ENCODE results near the gene HPCAL4. TPM values are rescaled to one million over a fixed set of nuclear protein-coding genes. Genes with fewer than 3 reads are reported as not detected.
A peak's percentile ranks its signal among the peaks of the same experiment; 100 is the strongest.

HPCAL4 gene
- total RNA-seq, 4 donors from 2014 or later: 0.14 to 0.16 TPM; not detected in 2

DNA sequence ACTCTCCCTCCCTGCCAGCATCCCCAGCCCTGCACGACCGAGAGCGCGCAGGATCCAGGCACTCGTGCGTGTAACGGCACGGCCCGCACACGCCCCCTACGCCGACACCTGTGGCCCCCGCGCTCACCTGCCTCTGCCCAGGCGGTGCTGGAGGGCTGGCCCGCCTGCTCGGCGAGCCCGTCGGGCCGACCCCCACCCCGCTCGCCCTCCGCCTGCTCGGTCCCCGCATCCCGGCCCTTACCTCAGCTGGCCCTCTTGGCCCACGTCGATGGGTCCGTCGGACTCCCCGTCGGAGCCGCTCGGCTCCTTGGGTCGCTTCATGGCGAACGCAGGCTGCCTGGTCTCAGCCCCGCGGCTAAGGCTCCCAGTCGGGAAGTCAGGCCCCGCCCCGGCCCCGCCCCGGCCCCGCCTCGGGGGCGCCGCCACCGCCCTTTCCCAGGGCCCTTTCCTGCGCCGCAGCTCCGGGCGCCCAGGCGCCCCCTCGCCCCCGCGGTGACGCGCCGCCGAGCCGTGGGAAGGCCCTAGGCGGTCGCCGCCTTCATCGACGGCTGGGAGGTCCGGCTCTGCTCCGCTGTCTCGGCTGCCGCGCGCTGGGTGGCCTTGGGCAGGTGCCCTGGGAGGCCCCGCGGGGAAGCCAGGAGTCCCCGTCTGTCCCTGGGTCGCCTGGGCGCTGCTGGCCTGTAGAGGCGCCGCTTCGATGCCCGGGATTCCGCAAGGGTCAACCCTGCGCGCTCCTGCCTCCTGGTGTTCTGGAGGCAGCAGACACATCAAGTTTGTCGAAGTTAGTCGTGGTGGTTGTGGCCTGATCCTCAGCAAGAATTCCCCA, 51.7 kb downstream of the HPCAL4 start, which contains the start of gene HEYL:
Gene HEYL (minus strand): TSS at position 339 of the 826 bp plus-strand sequence. CDS start 18 bp downstream, at position 321.
- peaks cover 48% of the 10 kb centered on the region for H3K27me3 ChIP-seq
- TF ChIP-seq POLR2A (IDR thresholded peaks at IDR 0.05) (no peak), POLR2AphosphoS5 (IDR thresholded peaks at IDR 0.05) (peak in 2 of 3 donors; percentile 9 to 32), EP300 (IDR thresholded peaks at IDR 0.05; ENCODE audit: low read depth) (no peak)
- TF ChIP-seq, protein P1, sequence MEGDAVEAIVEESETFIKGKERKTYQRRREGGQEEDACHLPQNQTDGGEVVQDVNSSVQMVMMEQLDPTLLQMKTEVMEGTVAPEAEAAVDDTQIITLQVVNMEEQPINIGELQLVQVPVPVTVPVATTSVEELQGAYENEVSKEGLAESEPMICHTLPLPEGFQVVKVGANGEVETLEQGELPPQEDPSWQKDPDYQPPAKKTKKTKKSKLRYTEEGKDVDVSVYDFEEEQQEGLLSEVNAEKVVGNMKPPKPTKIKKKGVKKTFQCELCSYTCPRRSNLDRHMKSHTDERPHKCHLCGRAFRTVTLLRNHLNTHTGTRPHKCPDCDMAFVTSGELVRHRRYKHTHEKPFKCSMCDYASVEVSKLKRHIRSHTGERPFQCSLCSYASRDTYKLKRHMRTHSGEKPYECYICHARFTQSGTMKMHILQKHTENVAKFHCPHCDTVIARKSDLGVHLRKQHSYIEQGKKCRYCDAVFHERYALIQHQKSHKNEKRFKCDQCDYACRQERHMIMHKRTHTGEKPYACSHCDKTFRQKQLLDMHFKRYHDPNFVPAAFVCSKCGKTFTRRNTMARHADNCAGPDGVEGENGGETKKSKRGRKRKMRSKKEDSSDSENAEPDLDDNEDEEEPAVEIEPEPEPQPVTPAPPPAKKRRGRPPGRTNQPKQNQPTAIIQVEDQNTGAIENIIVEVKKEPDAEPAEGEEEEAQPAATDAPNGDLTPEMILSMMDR (IDR thresholded peaks at IDR 0.05): peak; percentile 29 to 61 (median 36)
- no peaks in the 10 kb centered on the region for H3K9me3 ChIP-seq
- peak within 1 kb of the TSS; percentile 62 to 67 (median 66) for H3K27ac ChIP-seq
- H3K36me3 ChIP-seq: no peaks in the 10 kb centered on the region
- in situ Hi-C loops (cut with MboI; ENCODE audit: low pct_ligation_motif_present in 1 of 4, low pct_unique_long_range_greater_than_20kb in 1 of 4, low sequenced_read_pairs in 3 of 4): no loop called here
- DNase-seq: peak; percentile 85
- 13% methylated on average over 33 of the region's 88 CpGs; no CpG with 5 or more reads in 1 of the 2 donors for WGBS, 2 donors (ENCODE audit: low coverage in 1 of 2)
- intact Hi-C loops (cut with DNase I; ENCODE audit: low total_unique reads): no loop called here
- peak within 1 kb of the TSS; percentile 26 to 54 (median 42) for H3K4me3 ChIP-seq
- peaks cover 0 to 10% (median 0%) of the 10 kb centered on the region in 4 donors for H3K4me1 ChIP-seq

DNA sequence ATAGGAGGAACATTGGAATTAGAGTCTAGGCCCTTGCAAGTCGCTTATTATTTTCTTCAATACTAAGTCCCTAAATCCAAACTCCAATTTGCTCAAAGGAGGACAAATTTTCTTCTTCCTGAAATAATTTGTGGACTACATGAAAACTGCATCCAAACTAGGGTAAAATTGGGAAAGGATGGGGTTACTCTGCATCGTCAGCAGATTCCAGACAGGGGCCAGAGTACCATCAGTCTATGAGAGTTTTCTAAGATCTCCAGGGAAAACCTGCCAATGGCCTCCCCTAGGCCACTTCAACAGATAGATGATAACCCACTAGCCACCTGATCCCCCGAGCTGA, 52.3 kb downstream of the HPCAL4 start:
- H3K4me3 ChIP-seq: peak overlapping the region; percentile 26 to 54 (median 42)
- peaks cover 0 to 10% (median 0%) of the 10 kb centered on the region in 4 donors for H3K4me1 ChIP-seq
- no peak for DNase-seq
- in situ Hi-C loops (cut with MboI; ENCODE audit: low pct_ligation_motif_present in 1 of 4, low pct_unique_long_range_greater_than_20kb in 1 of 4, low sequenced_read_pairs in 3 of 4) (no loop called here), intact Hi-C loops (cut with DNase I; ENCODE audit: low total_unique reads) (no loop called here)
- no peak for TF ChIP-seq EP300 (IDR thresholded peaks at IDR 0.05; ENCODE audit: low read depth)
- TF ChIP-seq, protein P1 (IDR thresholded peaks at IDR 0.05): no peak
- TF ChIP-seq POLR2AphosphoS5 (IDR thresholded peaks at IDR 0.05): no peak
- no peak for TF ChIP-seq POLR2A (IDR thresholded peaks at IDR 0.05)
- H3K9me3 ChIP-seq: no peaks in the 10 kb centered on the region
- peak overlapping the region in 3 of 4 donors; percentile 66 to 67 (median 66) for H3K27ac ChIP-seq
- peaks cover 54% of the 10 kb centered on the region for H3K27me3 ChIP-seq
- WGBS, 2 donors (ENCODE audit: low coverage in 1 of 2): 59 to 83% methylated on average over 1 to 3 of the region's 3 CpGs
- no peaks in the 10 kb centered on the region for H3K36me3 ChIP-seq

DNA sequence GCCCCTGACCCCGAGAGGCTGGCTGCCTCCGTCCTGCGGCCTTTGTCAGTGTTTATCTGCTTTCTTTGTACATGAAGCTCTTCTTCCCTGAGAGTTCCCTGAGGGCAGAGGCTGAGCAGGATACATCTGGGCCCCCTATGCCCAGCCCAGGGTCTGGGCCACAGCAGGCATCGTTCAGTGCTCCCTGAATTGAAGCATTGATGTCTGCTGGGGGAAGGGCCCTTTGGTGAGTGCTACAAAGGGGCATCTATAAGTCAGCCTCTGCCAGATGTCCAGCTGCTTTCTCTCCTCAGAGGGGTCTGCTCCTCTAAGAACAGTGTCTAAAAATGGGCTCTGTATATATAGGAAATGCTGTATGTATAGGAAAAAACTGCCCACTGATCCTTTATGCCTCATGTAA, 53.9 kb downstream of the HPCAL4 start:
- Histone ChIP-seq H3K27me3 (peaks cover 70% of the 10 kb centered on the region), H3K36me3 (no peaks in the 10 kb centered on the region), H3K4me3 (no peak overlapping the region), H3K27ac (peak overlapping the region in 1 of 4 donors; percentile 12), H3K4me1 (peaks cover 0 to 14% (median 3%) of the 10 kb centered on the region in 4 donors), H3K9me3 (no peaks in the 10 kb centered on the region)
- 40 to 95% methylated on average over 1 to 4 of the region's 4 CpGs for WGBS, 2 donors (ENCODE audit: low coverage in 1 of 2)
- in situ Hi-C loops (cut with MboI; ENCODE audit: low pct_ligation_motif_present in 1 of 4, low pct_unique_long_range_greater_than_20kb in 1 of 4, low sequenced_read_pairs in 3 of 4) (no loop called here), intact Hi-C loops (cut with DNase I; ENCODE audit: low total_unique reads) (no loop called here)
- TF ChIP-seq POLR2AphosphoS5 (IDR thresholded peaks at IDR 0.05) (no peak), EP300 (IDR thresholded peaks at IDR 0.05; ENCODE audit: low read depth) (no peak), POLR2A (IDR thresholded peaks at IDR 0.05) (no peak)
- TF ChIP-seq, protein P1 (IDR thresholded peaks at IDR 0.05): no peak
- no peak for DNase-seq

DNA sequence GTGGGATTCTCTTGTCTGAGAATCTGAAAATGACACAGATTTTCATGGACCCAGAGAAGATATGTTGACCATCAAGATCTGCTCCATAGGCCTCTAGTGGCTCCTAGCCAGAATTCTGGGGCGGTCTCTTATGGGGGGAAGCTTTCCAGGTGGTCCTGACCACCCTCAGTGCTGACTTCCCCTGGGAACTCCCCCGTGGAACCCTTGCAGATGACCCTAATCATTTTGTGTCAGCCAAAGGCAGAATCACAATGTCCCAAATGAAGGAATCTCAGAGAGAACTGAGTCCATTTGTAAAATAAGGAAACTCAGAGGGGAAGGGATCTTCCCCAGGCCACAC, 55.4 kb downstream of the HPCAL4 start:
- DNase-seq: no peak
- WGBS, 2 donors (ENCODE audit: low coverage in 1 of 2): 73% methylated on average over 2 of the region's 2 CpGs; no CpG with 5 or more reads in 1 of the 2 donors
- in situ Hi-C loops (cut with MboI; ENCODE audit: low pct_ligation_motif_present in 1 of 4, low pct_unique_long_range_greater_than_20kb in 1 of 4, low sequenced_read_pairs in 3 of 4) (no loop called here), intact Hi-C loops (cut with DNase I; ENCODE audit: low total_unique reads) (no loop called here)
- Histone ChIP-seq H3K4me3 (no peak overlapping the region), H3K4me1 (peaks cover 0 to 14% (median 3%) of the 10 kb centered on the region in 4 donors), H3K27ac (peak overlapping the region; percentile 8 to 46 (median 26)), H3K9me3 (no peaks in the 10 kb centered on the region), H3K36me3 (no peaks in the 10 kb centered on the region), H3K27me3 (peaks cover 70% of the 10 kb centered on the region)
- TF ChIP-seq, protein P1 (IDR thresholded peaks at IDR 0.05): no peak
- no peak for TF ChIP-seq EP300 (IDR thresholded peaks at IDR 0.05; ENCODE audit: low read depth)
